ENCODE measurements around the gene NR4A2.

- TF ChIP-seq, protein P1, sequence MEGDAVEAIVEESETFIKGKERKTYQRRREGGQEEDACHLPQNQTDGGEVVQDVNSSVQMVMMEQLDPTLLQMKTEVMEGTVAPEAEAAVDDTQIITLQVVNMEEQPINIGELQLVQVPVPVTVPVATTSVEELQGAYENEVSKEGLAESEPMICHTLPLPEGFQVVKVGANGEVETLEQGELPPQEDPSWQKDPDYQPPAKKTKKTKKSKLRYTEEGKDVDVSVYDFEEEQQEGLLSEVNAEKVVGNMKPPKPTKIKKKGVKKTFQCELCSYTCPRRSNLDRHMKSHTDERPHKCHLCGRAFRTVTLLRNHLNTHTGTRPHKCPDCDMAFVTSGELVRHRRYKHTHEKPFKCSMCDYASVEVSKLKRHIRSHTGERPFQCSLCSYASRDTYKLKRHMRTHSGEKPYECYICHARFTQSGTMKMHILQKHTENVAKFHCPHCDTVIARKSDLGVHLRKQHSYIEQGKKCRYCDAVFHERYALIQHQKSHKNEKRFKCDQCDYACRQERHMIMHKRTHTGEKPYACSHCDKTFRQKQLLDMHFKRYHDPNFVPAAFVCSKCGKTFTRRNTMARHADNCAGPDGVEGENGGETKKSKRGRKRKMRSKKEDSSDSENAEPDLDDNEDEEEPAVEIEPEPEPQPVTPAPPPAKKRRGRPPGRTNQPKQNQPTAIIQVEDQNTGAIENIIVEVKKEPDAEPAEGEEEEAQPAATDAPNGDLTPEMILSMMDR (IDR thresholded peaks at IDR 0.05), result no peak
- no peak for TF ChIP-seq POLR2A (IDR thresholded peaks at IDR 0.05)
Measured at GRCh38 chr2:156309167-156309566, 23.4 kb downstream of the NR4A2 start.

Data from heart left ventricle (tissue), 13 donors.